Head of caudate nucleus (tissue), 42 donors: ENCODE data around the gene CDK16.
"Not testable (repeated sequence)": the region's sequence is repeated elsewhere in the genome, so short reads cannot be mapped to it uniquely, and the experiment has no call there.

ENCODE experiments used
- DNase-seq, 42 donors: peaks; one replicate each; pipeline versions ENCODE4 v3.0.0 to v3.0.0-alpha.2; 2020 to 2021; ENCODE audit warnings: mixed read lengths in 7 of 42
- intact Hi-C: fragments of 100-400 bp; cut with DNase I; formaldehyde crosslinking; loops from one replicate; pipeline ENCODE4 v1.15.0; 2022

CDK16 gene

DNA sequence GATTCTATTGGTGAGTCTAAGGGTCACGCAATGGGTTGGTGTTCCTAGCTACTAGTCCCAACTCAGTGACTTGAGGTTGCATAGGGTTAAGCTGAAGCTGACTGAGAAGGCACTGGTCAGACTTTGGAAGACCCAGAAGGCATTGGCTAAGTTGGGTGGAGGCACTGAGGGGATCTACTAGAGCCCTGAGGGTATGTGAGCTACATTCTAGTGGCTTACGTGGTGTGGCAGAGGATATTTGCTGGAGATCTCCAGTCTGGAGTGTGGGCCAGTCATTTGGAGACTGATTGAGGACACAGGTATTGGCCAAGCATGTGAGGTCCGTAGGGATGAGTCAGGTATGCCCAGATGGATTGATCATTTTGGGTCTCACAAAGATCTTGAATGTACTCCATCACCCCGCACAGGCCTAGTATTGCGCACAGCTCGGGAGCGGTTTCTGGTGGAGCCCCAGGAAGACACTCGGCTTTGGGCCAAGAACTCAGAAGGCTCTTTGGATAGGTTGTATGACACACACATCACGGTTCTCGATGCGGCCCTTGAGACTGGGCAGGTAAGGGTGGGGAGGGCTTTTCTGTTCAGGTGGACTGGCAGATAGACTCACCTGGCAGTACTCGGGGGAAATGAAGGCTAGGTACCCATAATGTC lies 21.5 kb downstream of the CDK16 start:
- DNase-seq, result no peak
- intact Hi-C loops, result no loop called here

DNA sequence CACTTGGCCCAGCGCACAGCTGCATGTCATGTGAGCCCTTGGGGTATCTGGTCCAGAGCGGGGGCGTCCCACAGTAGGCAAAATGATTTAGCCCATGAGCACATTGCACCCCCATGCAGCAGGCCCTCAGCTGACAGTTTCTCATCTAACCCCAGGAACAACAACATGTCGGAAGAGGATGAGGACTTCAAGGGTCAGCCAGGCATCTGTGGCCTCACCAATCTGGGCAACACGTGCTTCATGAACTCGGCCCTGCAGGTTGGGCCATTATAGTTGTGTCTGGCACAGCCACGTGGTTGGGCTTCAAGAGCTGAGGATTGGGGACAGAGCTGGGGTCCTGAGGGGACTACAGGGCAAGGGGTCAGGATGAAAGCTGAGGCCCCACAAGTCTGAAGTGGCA lies 22.1 kb downstream of the CDK16 start:
- DNase-seq, result peak in 1 of 42 donors; percentile 8
- intact Hi-C loops, result no loop called here

DNA sequence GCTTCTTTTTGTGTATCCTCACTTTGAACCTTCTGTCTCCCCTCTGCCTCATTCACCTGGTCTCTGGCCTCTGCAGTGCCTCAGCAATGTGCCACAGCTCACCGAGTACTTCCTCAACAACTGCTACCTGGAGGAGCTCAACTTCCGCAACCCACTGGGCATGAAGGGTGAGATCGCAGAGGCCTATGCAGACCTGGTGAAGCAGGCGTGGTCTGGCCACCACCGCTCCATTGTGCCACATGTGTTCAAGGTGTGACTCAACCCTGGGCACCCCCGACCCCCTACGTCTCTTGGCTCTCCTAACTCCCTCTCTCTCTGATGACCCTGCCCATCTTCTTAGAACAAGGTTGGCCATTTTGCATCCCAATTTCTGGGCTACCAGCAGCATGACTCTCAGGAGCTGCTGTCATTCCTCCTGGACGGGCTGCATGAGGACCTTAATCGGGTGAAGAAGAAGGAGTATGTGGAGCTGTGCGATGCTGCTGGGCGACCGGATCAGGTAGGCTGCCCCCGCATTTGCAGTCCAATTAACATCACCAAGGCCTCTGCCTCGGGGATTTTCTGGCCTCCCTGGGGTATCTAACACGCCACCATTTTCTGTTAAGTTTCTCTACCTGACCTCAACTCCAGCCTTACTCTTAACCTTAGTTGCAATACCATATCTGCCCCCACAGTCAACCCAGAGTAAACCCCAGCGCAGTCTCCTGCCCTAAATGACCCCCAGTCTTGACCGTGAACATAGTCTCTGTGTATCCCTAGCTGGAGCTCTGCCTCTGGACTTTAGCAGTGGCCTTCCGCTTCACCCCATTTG lies 22.9 kb downstream of the CDK16 start:
- peak in 1 of 42 donors; percentile 9 for DNase-seq

GRCh38 chrX:47242321-47242720 lies 23.8 kb downstream of the CDK16 start:
- DNase-seq, result no peak
- intact Hi-C loops, result no loop called here

More for the DNA sequence above, 22.9 kb downstream of the CDK16 start:
- intact Hi-C loops, result no loop called here

DNA sequence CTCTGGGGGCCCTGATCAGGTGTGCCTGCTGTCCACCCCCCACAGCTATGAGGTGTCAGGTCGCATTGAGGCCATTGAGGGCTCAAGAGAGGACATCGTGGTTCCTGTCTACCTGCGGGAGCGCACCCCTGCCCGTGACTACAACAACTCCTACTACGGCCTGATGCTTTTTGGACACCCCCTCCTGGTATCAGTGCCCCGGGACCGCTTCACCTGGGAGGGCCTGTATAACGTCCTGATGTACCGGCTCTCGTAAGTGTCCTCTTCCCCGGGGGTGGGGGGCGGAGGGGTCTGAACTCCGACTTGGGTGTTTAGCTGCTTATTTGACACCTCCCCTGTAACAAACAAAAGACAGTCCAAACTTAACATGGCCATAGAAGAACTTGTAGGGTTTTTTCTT lies 24.9 kb downstream of the CDK16 start:
- intact Hi-C loops, result no loop called here
- DNase-seq, result no peak

DNA sequence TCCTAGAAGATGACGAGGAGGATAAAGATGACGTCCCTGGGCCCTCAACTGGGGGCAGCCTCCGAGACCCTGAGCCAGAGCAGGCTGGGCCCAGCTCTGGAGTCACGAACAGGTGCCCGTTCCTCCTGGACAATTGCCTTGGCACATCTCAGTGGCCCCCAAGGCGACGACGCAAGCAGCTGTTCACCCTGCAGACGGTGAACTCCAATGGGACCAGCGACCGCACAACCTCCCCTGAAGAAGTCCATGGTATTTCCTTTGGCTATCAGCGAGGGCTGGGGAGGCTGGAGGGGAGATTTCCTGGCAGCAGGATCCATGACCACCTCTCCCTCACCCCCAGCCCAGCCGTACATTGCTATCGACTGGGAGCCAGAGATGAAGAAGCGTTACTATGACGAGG lies 26.2 kb downstream of the CDK16 start:
- intact Hi-C loops, result no loop called here

GRCh38 chrX:47245156-47245555 lies 26.7 kb downstream of the CDK16 start:
- intact Hi-C loops, result no loop called here
- no peak for DNase-seq

More for the DNA sequence above, 26.2 kb downstream of the CDK16 start:
- no peak for DNase-seq

- intact Hi-C loops, result no loop called here
- DNase-seq, result no peak
These were observed 28.9 kb downstream of the CDK16 start for GRCh38 chrX:47247206-47247998.

DNA sequence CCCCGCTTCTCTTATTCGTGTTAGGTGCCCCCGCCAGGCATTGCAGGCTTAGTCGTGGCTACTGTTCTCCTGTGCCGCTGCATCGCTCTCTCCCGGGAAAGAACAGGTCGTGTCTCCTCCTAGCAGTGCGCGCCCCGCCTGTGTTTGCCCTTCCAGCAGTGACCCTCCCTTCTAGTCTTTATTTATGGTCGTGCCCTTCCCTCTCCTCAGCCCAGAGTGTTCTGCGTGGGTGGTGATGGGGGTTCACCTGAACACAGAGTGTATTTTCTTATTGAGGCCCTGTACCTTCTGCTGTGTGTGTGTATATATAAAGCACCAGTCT lies 29.5 kb downstream of the CDK16 start:
- DNase-seq, result no peak
- intact Hi-C loops, result no loop called here

- no peak for DNase-seq
These were observed 30.1 kb downstream of the CDK16 start for GRCh38 chrX:47248576-47248975.

DNA sequence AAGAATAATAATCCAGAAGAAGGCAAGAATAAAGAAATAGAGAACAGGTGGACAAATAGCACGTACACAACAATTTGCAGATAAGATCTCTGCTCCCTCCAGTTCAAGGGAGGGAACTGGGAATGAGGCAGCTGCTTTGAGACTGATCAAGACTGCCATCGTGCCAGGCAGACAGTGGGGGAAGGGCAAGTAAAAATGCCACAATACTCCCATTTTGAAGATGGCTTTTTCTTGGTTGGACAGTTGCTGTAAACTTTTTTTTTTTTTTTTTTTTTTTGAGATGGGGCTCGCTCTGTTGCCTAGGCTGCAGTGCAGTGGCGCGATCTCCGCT lies 31.5 kb downstream of the CDK16 start:
- intact Hi-C loops, result no loop called here
- no peak for DNase-seq

More at GRCh38 chrX:47248576-47248975, 30.1 kb downstream of the CDK16 start:
- intact Hi-C loops, result no loop called here

- intact Hi-C loops, DNase-seq: not testable (repeated sequence)
These were observed 39.1 kb downstream of the CDK16 start for GRCh38 chrX:47257620-47258019.

DNA sequence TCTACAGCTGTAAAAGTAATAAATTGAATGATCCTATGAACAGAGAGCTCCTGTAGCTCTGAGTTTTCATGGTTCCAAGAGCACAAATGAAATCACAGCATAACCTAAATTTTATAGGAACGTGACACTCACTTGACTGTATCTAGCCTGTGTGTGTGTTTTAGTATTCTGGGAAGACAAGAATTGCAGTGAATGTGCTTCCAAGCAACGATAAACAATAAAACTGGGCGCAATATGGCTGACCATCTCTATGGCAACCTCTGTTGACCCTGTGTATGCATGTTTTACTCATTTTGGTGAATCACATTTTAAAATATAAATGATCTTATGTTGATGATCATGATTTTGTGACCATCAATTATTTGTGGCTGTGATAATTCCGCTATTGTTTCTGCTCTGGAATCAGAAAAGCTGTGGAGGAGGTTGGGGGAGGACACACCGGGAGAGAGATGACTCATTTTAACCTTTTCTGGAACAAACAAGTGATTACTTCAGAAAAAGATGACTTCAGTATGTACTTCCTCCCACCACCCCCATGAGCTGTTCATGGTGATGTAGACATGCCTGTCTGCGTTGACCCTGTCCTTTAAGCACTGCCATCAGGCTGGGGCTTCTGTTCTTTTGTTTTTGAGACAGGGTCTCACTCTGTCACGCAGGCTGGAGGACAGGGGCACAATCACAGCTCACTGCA lies 46.1 kb downstream of the CDK16 start:
- intact Hi-C loops, result no loop called here
- peak in 3 of 42 donors; percentile 8 to 47 (median 28) for DNase-seq

DNA sequence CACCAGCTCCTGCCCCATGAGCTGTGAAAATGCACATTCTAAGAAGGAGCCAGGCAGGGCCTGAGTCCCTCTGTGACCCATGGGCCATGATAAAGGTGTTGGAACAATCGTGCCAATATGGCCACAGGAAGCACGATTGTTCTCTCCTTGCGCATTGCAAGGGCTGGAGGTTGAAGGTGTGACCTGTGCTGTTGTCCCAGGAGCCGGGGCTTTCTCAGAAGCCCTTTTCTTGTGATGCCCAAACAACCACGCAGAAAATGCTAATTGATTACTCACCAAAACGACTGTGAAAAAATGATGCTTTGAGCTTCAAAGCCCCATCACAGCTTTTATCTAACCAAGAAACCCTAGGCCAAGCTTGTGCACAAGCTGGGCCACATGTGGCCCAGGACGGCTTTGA lies 48.2 kb downstream of the CDK16 start:
- DNase-seq, result no peak
- intact Hi-C loops, result no loop called here

DNA sequence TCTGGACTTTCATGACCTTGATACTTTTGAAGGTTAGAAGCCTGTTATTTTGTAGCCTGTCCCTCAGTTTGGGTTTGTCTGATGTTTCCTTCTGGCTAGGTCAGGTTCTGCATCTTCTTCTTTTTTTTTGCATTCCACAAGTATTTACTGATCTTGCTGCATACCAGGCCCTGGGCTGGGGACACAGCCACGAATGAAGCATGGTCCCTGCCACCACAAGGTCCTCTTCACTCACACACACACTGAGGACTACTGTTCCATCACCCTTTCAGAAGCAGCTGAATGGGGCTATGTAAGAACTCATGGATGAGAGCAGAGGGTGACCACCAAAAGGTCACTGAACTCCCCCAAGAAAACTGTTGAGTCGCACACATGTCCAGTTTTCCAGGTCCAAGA lies 53.5 kb downstream of the CDK16 start:
- DNase-seq, result no peak
- intact Hi-C loops, result no loop called here

- intact Hi-C loops, result no loop called here
- no peak for DNase-seq
These were observed 54.7 kb downstream of the CDK16 start for GRCh38 chrX:47273011-47273730.

GRCh38 chrX:47278691-47279090 lies 60.2 kb downstream of the CDK16 start:
- no peak for DNase-seq
- intact Hi-C loops, result no loop called here
